ENCODE results near the gene NR5A1.

The NR5A1 gene

GRCh38 chr9:124498040-124498439, 9.2 kb downstream of the NR5A1 start:
- no peak for DNase-seq

DNA sequence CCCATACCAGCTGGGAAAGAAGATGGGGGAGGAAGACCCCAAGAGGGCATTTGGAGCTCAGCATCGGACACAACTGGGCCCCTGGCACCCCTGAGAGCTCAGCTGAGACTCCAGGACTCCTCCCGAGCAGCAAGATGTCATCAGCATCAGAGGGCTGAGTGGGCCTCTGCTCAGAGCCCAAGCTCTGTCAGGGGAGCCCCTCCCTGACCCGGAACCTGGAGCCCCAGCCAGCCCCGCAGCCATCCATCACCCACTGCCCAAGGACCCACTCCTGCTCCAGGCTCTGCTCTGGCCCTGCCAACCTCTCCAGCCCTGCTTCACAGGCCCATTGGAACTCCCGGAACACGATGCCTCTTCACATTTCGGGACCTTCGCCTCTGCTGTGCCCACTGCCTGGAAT, 9.8 kb downstream of the NR5A1 start:
- no peak for DNase-seq

- DNase-seq: no peak
Measured at GRCh38 chr9:124496463-124496862, 10.7 kb downstream of the NR5A1 start.

- no peak for DNase-seq
Measured at GRCh38 chr9:124496075-124496449, 11.1 kb downstream of the NR5A1 start.

GRCh38 chr9:124495126-124496074, 11.8 kb downstream of the NR5A1 start:
- no peak for DNase-seq

DNA sequence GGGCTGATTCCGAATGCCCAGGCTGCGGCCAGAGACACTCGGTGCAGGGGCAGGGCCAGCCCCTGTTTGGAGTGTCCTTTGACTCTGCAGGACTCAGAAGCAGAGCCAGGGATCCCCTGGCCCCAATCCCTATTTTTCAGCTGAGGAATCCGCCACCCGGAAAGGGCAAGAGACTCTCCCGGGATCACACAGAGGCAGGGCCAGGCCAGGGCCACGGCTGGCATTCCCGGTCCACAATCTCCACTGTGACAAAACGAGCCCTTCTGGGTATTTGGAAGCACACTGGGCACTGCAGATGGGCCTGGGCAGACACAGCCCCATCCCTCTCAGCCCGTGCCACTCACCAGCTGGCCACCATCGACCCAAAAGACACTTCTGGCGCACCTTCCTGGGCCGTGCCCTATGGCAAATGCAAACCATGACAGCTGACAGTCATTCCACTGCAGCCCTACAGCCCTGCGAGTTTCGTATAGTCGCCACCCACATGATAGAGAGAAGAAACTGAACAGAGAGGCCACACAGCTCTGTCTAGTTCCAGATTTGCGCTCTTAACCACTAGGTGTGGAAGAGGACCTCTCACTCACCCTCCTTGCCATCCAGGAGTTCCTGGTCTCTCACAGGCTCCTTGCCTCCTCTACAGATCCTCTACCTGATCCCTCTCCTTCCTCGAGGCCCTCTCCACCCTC, 13.3 kb downstream of the NR5A1 start:
- no peak for DNase-seq

DNA sequence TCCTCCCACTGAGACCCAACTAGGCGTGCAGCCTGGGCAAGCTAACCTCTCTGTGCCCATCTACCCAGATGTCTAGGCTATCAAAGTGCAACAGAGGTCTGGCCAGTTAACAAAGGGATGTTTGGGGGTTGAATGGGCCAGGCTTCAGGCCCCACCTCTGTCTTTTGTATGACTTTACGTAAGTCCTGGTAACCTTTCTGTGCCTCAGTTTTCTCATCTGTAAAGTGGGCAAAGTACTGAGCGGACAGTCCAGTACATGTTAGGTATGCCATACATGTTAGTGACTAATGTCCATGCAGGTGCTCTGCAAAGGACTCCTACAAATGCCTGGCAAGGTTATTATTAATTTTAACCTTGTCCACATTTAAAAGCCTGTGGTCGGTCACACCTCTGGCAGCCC, 14.0 kb downstream of the NR5A1 start:
- DNase-seq: no peak

DNA sequence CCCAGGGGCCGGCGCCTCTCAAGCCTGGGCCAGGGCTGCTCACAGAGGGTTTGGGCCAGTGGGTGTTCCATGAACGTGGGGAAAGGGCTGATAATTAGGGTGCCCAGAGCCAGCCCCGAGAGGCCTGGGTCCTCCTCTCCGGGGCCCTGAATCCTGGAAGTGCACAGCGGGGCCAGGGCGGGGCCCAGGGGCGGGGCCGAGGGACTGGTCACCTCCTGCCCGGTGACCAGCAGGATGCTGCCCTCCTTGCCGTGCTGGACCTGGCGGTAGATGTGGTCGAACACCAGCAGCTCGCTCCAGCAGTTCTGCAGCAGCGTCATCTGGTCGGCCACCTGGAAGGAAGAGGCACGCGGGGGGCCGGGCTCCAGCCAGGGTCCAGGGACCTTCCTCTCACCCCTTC, 14.4 kb downstream of the NR5A1 start:
- no peak for DNase-seq

DNA sequence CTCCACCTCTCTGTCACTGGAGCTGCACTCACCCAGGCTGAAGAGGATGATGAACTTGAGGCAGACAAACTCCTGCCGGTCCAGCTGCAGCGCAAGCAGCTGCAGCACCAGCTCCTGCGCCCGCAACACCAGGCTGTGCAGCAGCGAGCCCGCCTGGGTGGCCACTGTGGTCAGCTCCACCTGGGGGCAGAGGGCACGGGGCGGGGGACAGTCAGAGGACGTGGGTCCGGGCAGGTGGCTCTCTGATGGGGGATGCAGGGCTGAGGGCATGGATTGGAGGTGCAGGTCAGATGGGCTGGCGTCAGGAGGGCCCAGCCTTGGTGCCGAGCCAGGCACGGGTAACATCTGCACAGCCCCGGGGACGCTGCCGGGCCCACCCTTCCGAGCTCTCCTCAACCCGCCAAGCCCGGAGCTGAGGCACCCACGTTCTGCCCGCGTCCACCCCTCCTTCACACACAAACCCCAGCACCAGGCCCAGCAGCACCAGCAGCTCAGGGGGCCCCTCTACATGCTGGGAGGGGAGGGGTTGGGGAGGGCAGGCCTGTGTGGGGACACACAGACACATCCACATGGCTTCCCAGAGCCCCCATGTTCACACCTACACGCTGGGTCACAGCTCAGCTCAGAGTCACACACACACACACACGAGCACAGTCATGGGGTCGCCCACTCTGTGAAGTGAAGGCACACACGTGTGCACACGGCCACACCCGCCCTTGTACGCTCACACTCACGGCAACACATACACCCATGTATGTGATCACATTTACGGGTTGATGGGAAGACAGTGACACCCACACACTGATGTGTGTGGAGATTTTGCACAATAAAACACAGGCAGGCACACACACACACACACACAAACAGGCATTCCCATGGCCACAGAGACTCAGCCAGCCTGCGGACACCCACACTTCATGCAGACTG, 15.9 kb downstream of the NR5A1 start:
- DNase-seq: no peak

GRCh38 chr9:124490004-124490403, 17.2 kb downstream of the NR5A1 start:
- DNase-seq: no peak

DNA sequence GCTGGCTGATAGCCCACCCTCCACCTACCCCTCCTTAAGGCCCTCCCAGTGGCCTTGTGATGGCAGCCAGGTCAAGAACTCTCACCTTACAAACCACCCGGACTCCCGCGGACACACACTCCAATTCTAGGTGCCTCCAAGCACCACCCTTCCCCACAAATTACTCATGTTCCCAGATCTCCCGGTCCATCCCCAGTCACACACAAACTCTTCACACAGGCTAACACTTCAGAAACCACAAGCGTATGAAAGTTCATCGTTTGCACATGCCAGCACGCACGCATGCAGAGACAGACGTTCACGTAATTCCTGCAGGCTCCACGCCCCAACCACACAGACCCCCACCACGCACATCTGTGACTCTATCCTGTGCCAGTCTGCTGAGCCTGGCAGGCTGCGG, 18.0 kb downstream of the NR5A1 start:
- DNase-seq: no peak

GRCh38 chr9:124488641-124489210, 18.5 kb downstream of the NR5A1 start:
- no peak for DNase-seq

GRCh38 chr9:124487260-124488182, 19.7 kb downstream of the NR5A1 start:
- no peak for DNase-seq

GRCh38 chr9:124486778-124487259, 20.4 kb downstream of the NR5A1 start:
- DNase-seq: no peak

- DNase-seq: peak; percentile 21
Measured at GRCh38 chr9:124485936-124486335, 21.3 kb downstream of the NR5A1 start.

- DNase-seq: peak; percentile 21
Measured at GRCh38 chr9:124485201-124485600, 22.0 kb downstream of the NR5A1 start.

DNA sequence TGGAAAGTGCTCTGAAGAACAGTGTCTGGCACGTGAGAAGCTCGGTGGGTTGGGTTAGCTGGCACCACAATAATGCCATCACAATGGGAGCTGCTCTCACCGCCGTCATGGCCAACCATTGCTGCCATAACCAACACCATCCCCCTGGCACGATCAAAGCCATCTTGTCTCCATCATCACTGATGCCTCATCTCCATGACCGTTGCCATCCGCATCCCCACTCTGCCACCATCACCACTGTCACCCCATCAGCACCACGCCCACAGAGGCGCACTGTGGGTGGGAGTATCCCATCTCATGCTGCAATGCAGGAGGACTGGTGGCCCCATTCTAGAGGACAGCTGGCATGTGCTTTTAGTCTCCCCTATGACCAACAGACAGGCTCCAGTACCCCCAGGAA, 23.7 kb downstream of the NR5A1 start:
- peak; percentile 16 for DNase-seq

- DNase-seq: peak; percentile 16
Measured at GRCh38 chr9:124482431-124483031, 24.7 kb downstream of the NR5A1 start.

- peak; percentile 13 for DNase-seq
Measured at GRCh38 chr9:124481115-124481514, 26.1 kb downstream of the NR5A1 start.

DNA sequence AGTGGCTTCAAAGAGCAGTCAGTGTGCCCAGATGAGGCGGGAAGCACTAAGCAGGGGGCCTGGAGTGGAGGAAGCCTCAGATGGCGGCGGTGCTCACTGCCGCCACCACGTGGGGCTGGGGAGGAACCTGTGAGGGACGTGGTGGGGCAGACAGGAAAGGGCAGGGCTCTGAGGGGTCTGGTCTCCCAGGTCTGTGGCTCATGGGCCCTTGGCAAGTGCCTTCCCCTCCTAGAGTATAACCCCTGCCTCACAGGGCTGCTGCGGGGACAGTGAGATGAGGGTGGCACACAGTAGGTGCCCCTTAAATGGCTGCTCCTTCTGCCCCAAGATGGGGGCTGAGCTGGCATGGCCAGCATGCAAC, 26.6 kb downstream of the NR5A1 start:
- peak; percentile 17 for DNase-seq

Data from left hindlimb (tissue), 1 donor.